ENCODE measurements around the gene CFAP74. TPM values are rescaled to one million over a fixed set of nuclear protein-coding genes. Genes with fewer than 3 reads are reported as not detected.

CFAP74 gene
- total RNA-seq, 2 experiments from 2014 or later = 0.38 to 0.41 TPM

DNA sequence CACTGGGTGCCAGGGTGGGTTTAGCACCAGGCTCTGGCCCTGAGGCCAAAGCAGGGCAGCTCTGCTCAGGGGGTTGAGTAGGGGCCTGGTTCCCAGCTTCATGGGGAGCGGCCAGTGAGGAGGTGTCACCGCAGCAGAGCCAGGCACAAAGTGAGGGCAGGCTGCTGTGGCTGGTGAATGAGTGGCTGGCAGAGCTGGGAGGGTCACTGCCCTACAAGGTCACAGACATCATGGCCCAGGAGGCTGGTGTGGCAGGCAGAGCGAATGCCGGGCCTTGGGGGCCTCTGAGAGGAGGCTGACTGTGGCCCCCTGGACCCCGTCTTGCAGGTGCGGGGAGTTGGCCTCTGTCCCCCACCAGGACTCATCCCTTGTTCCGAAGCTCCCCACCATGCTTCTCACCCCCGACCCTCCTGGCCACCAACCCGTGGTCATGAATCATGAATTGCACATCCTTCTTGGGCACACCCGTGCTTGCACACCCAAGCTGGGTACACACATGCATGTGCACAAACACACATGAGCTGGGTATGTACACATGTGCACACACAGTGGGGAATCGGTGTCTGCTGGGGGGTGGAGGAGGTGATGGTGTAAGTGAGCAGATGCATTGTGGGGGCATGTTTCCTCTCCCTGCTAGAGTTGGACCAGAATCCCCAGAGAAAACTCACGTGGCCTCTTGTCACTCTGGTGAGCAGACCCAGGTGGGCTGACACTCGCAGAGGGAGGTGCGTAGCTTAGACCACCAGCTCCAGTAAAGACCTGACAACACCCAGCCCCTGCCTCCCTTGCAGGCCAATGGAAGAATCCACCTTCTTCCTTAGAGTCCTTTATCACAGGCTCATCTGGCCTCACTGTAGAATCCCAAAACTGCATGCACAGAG is 107.9 kb downstream of the CFAP74 start:
- ATAC-seq (no peak), DNase-seq (no peak)
- H3K4me1 Mint-ChIP-seq (ENCODE audit: low read depth) = peaks cover 31% of the 10 kb centered on the region
- H3K4me3 Mint-ChIP-seq = no peak overlapping the region
- CTCF ChIA-PET = interaction anchor here (0.8 to 9.6 kb wide), 2 partner anchors 12 to 37 kb away, joined by 3 to 80 read pairs; no protein-coding TSS in a partner anchor
- H3K27me3 Mint-ChIP-seq = peaks cover 2% of the 10 kb centered on the region
- TF ChIP-seq, protein P1, sequence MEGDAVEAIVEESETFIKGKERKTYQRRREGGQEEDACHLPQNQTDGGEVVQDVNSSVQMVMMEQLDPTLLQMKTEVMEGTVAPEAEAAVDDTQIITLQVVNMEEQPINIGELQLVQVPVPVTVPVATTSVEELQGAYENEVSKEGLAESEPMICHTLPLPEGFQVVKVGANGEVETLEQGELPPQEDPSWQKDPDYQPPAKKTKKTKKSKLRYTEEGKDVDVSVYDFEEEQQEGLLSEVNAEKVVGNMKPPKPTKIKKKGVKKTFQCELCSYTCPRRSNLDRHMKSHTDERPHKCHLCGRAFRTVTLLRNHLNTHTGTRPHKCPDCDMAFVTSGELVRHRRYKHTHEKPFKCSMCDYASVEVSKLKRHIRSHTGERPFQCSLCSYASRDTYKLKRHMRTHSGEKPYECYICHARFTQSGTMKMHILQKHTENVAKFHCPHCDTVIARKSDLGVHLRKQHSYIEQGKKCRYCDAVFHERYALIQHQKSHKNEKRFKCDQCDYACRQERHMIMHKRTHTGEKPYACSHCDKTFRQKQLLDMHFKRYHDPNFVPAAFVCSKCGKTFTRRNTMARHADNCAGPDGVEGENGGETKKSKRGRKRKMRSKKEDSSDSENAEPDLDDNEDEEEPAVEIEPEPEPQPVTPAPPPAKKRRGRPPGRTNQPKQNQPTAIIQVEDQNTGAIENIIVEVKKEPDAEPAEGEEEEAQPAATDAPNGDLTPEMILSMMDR (IDR thresholded peaks at IDR 0.05) = no peak
- intact Hi-C loops (cut with micrococcal nuclease) = loop anchor here (10.0 kb wide), 1 partner anchor 111 kb away; no protein-coding TSS in a partner anchor
- H3K36me3 Mint-ChIP-seq (ENCODE audit: low read depth) = peaks cover 6% of the 10 kb centered on the region
- no peak overlapping the region for H3K27ac Mint-ChIP-seq
- H3K9me3 Mint-ChIP-seq = no peaks in the 10 kb centered on the region
- POLR2A ChIA-PET = interaction anchor here (0.9 to 1.2 kb wide), 3 partner anchors 12 to 264 kb away, joined by 3 to 4 read pairs (median 3); no protein-coding TSS in a partner anchor

- no peak overlapping the region for H3K27ac Mint-ChIP-seq
- no peaks in the 10 kb centered on the region for H3K9me3 Mint-ChIP-seq
- CTCF ChIA-PET = interaction anchor here (9.6 kb wide), 1 partner anchor 13 kb away, joined by 80 read pairs; no protein-coding TSS in a partner anchor
Observed at GRCh38 chr1:1895060-1895418, 108.5 kb downstream of the CFAP74 start.

GRCh38 chr1:1894354-1895059 is 109.1 kb downstream of the CFAP74 start:
- ChIA-PET CTCF (interaction anchor here (9.6 kb wide), 1 partner anchor 13 kb away, joined by 80 read pairs; no protein-coding TSS in a partner anchor), POLR2A (interaction anchor here (1.1 to 1.2 kb wide), 2 partner anchors 13 to 265 kb away, joined by 3 to 4 read pairs; no protein-coding TSS in a partner anchor)
- TF ChIP-seq, protein P1 (IDR thresholded peaks at IDR 0.05) = no peak
- Mint-ChIP-seq H3K4me3 (no peak overlapping the region), H3K4me1 (ENCODE audit: low read depth) (peaks cover 31% of the 10 kb centered on the region), H3K27ac (no peak overlapping the region), H3K36me3 (ENCODE audit: low read depth) (peaks cover 8% of the 10 kb centered on the region), H3K9me3 (no peaks in the 10 kb centered on the region), H3K27me3 (peaks cover 2% of the 10 kb centered on the region)
- DNase-seq = no peak
- ATAC-seq = no peak
- intact Hi-C loops (cut with micrococcal nuclease) = loop anchor here (10.0 kb wide), 1 partner anchor 110 kb away; no protein-coding TSS in a partner anchor

More at GRCh38 chr1:1895060-1895418, 108.5 kb downstream of the CFAP74 start:
- TF ChIP-seq, protein P1 (IDR thresholded peaks at IDR 0.05) = no peak
- Mint-ChIP-seq H3K4me1 (ENCODE audit: low read depth) (peaks cover 31% of the 10 kb centered on the region), H3K27me3 (peaks cover 2% of the 10 kb centered on the region), H3K4me3 (no peak overlapping the region), H3K36me3 (ENCODE audit: low read depth) (peaks cover 6% of the 10 kb centered on the region)
- intact Hi-C loops (cut with micrococcal nuclease) = loop anchor here (10.0 kb wide), 1 partner anchor 110 kb away; no protein-coding TSS in a partner anchor
- no peak for DNase-seq
- POLR2A ChIA-PET = interaction anchor here (1.1 to 1.2 kb wide), 2 partner anchors 12 to 265 kb away, joined by 3 to 4 read pairs; no protein-coding TSS in a partner anchor
- ATAC-seq = no peak

GRCh38 chr1:1893997-1894353 is 109.6 kb downstream of the CFAP74 start:
- TF ChIP-seq, protein P1 (IDR thresholded peaks at IDR 0.05) = no peak
- peaks cover 8% of the 10 kb centered on the region for H3K36me3 Mint-ChIP-seq (ENCODE audit: low read depth)
- intact Hi-C loops (cut with micrococcal nuclease) = loop anchor here (10.0 kb wide), 1 partner anchor 109 kb away; no protein-coding TSS in a partner anchor
- POLR2A ChIA-PET = no interaction called here
- H3K27me3 Mint-ChIP-seq = peaks cover 2% of the 10 kb centered on the region
- CTCF ChIA-PET = interaction anchor here (9.6 kb wide), 1 partner anchor 14 kb away, joined by 80 read pairs; no protein-coding TSS in a partner anchor
- peaks cover 31% of the 10 kb centered on the region for H3K4me1 Mint-ChIP-seq (ENCODE audit: low read depth)
- DNase-seq (no peak), ATAC-seq (no peak)
- no peak overlapping the region for H3K4me3 Mint-ChIP-seq
- H3K27ac Mint-ChIP-seq = no peak overlapping the region
- H3K9me3 Mint-ChIP-seq = no peaks in the 10 kb centered on the region

Data from activated CD8-positive, alpha-beta T cell treated with anti-CD3 and anti-CD28 coated beads for 36 hours (primary cell).